Measurements from ENCODE around the gene SLC39A11.

The SLC39A11 gene

GRCh38 chr17:72795941-72796340, 296.5 kb downstream of the SLC39A11 start:
- H3K9me3 ChIP-seq (replicated peaks; ENCODE audit: insufficient read depth, low read length), result no peaks in the 10 kb centered on the region
- no peaks in the 10 kb centered on the region for H3K36me3 ChIP-seq (replicated peaks; ENCODE audit: insufficient read depth, low read length)
- no peaks in the 10 kb centered on the region for H3F3A ChIP-seq (ENCODE audit: insufficient read depth, low read length)
- H3K9ac ChIP-seq (ENCODE audit: low read length), result no peak overlapping the region
- H3K4me1 ChIP-seq (ENCODE audit: low read length), result no peaks in the 10 kb centered on the region
- no peaks in the 10 kb centered on the region for H3K27me3 ChIP-seq (replicated peaks; ENCODE audit: insufficient read depth, low read length)
- no peak overlapping the region for H3K27ac ChIP-seq (ENCODE audit: low read length)
- TF ChIP-seq CTCF (IDR thresholded peaks at IDR 0.05; ENCODE audit: low read length), result no peak
- no peak for TF ChIP-seq EZH2phosphoT487 (IDR thresholded peaks at IDR 0.05; ENCODE audit: low read length)
- no peak for TF ChIP-seq EZH2 (optimal IDR thresholded peaks at IDR 0.05; ENCODE audit: low read depth, low read length)
- no peak overlapping the region for H2AFZ ChIP-seq (ENCODE audit: low read length)
- DNase-seq, result no peak
- no peaks in the 10 kb centered on the region for H4K20me1 ChIP-seq (ENCODE audit: insufficient read depth, low read length)
- no peaks in the 10 kb centered on the region for H3K9me2 ChIP-seq (replicated peaks; ENCODE audit: insufficient read depth, low read length)
- H3K4me2 ChIP-seq (ENCODE audit: low read depth, low read length), result no peak overlapping the region
- H3K79me2 ChIP-seq (ENCODE audit: low read length), result no peaks in the 10 kb centered on the region
- H3K4me3 ChIP-seq (ENCODE audit: low read length), result no peak overlapping the region

GRCh38 chr17:72794152-72794551, 298.3 kb downstream of the SLC39A11 start:
- Histone ChIP-seq H3K9me2 (replicated peaks; ENCODE audit: insufficient read depth, low read length) (no peaks in the 10 kb centered on the region), H3K27me3 (replicated peaks; ENCODE audit: insufficient read depth, low read length) (no peaks in the 10 kb centered on the region), H3K27ac (ENCODE audit: low read length) (no peak overlapping the region), H3F3A (ENCODE audit: insufficient read depth, low read length) (no peaks in the 10 kb centered on the region), H3K79me2 (ENCODE audit: low read length) (no peaks in the 10 kb centered on the region), H3K4me2 (ENCODE audit: low read depth, low read length) (no peak overlapping the region), H3K9me3 (replicated peaks; ENCODE audit: insufficient read depth, low read length) (no peaks in the 10 kb centered on the region), H3K36me3 (replicated peaks; ENCODE audit: insufficient read depth, low read length) (no peaks in the 10 kb centered on the region), H3K4me1 (ENCODE audit: low read length) (no peaks in the 10 kb centered on the region), H2AFZ (ENCODE audit: low read length) (no peak overlapping the region), H3K9ac (ENCODE audit: low read length) (no peak overlapping the region), H3K4me3 (ENCODE audit: low read length) (no peak overlapping the region), H4K20me1 (ENCODE audit: insufficient read depth, low read length) (no peaks in the 10 kb centered on the region)
- DNase-seq, result no peak
- no peak for TF ChIP-seq CTCF (IDR thresholded peaks at IDR 0.05; ENCODE audit: low read length)
- no peak for TF ChIP-seq EZH2phosphoT487 (IDR thresholded peaks at IDR 0.05; ENCODE audit: low read length)
- TF ChIP-seq EZH2 (optimal IDR thresholded peaks at IDR 0.05; ENCODE audit: low read depth, low read length), result no peak

- Histone ChIP-seq H3K27ac (ENCODE audit: low read length) (no peak overlapping the region), H2AFZ (ENCODE audit: low read length) (no peak overlapping the region), H3K27me3 (replicated peaks; ENCODE audit: insufficient read depth, low read length) (no peaks in the 10 kb centered on the region), H3K9me3 (replicated peaks; ENCODE audit: insufficient read depth, low read length) (no peaks in the 10 kb centered on the region), H4K20me1 (ENCODE audit: insufficient read depth, low read length) (no peaks in the 10 kb centered on the region), H3K4me3 (ENCODE audit: low read length) (no peak overlapping the region), H3F3A (ENCODE audit: insufficient read depth, low read length) (no peaks in the 10 kb centered on the region), H3K4me2 (ENCODE audit: low read depth, low read length) (no peak overlapping the region), H3K4me1 (ENCODE audit: low read length) (no peaks in the 10 kb centered on the region), H3K79me2 (ENCODE audit: low read length) (no peaks in the 10 kb centered on the region), H3K36me3 (replicated peaks; ENCODE audit: insufficient read depth, low read length) (no peaks in the 10 kb centered on the region), H3K9ac (ENCODE audit: low read length) (no peak overlapping the region), H3K9me2 (replicated peaks; ENCODE audit: insufficient read depth, low read length) (no peaks in the 10 kb centered on the region)
- TF ChIP-seq EZH2phosphoT487 (IDR thresholded peaks at IDR 0.05; ENCODE audit: low read length) (no peak), CTCF (IDR thresholded peaks at IDR 0.05; ENCODE audit: low read length) (no peak), EZH2 (optimal IDR thresholded peaks at IDR 0.05; ENCODE audit: low read depth, low read length) (no peak)
- DNase-seq, result no peak
These were observed 299.7 kb downstream of the SLC39A11 start for GRCh38 chr17:72792771-72793170.

Data from MM.1S (cell line).